HEK293T (cell line): ENCODE measurements around the gene GOSR1.

Source experiments
- CTCF ChIA-PET: fragments of 350-600 bp; formaldehyde crosslinking; extraction: SDS; loops from one replicate; lab custom pipeline; 2021; ENCODE audit warnings: antibody characterized with exemption, inconsistent platforms; lab: Yijun Ruan, JAX
- POLR2A ChIA-PET: fragments of 350-600 bp; formaldehyde crosslinking; extraction: SDS; loops from one replicate; lab custom pipeline; 2020; ENCODE audit warnings: antibody characterized with exemption, inconsistent platforms; lab: Yijun Ruan, JAX
- DNase-seq: peaks from one replicate; pipeline ENCODE4 v3.0.0; 2012; ENCODE audit warnings: mixed read lengths; ENCODE audit errors: extremely low spot score
- BHLHE40 ChIP-seq: fragments of 450-650 bp; IDR thresholded peaks from 2 replicates; pipeline ENCODE4 v1.6.1; 2016; ENCODE audit warnings: mild to moderate bottlenecking, moderate library complexity, borderline replicate concordance
- CTBP1 ChIP-seq: fragments of 450-650 bp; IDR thresholded peaks from 2 replicates; pipeline ENCODE4 v1.6.1; 2016; ENCODE audit warnings: borderline replicate concordance
- ELF4 ChIP-seq: fragments of 450-650 bp; IDR thresholded peaks from 2 replicates; pipeline ENCODE4 v1.6.1; 2017; ENCODE audit warnings: antibody characterized with exemption
- FOXA1 ChIP-seq: fragments of 450-650 bp; IDR thresholded peaks from 2 replicates; pipeline ENCODE4 v1.6.1; 2016; ENCODE audit warnings: mild to moderate bottlenecking
- FOXK2 ChIP-seq: fragments of 450-650 bp; IDR thresholded peaks from 2 replicates; pipeline ENCODE4 v1.6.1; 2016; ENCODE audit warnings: mild to moderate bottlenecking
- FOXM1 ChIP-seq: fragments of 450-650 bp; IDR thresholded peaks from 2 replicates; pipeline ENCODE4 v1.6.1; 2017; ENCODE audit warnings: mild to moderate bottlenecking, borderline replicate concordance
- L3MBTL2 ChIP-seq: fragments of 450-650 bp; conservative IDR thresholded peaks from 2 replicates; pipeline ENCODE4 v1.6.1; 2016; ENCODE audit warnings: mild to moderate bottlenecking
- SP1 ChIP-seq: fragments of 450-650 bp; IDR thresholded peaks from 2 replicates; pipeline ENCODE4 v1.6.1; 2017
- TARDBP ChIP-seq: fragments of 450-650 bp; IDR thresholded peaks from 2 replicates; pipeline ENCODE4 v1.6.1; 2016
- ZNF384 ChIP-seq: fragments of 450-650 bp; IDR thresholded peaks from 2 replicates; pipeline ENCODE4 v1.6.1; 2016

Gene GOSR1

GRCh38 chr17:30576326-30576861, 99.2 kb downstream of the GOSR1 start:
- ChIA-PET CTCF (no interaction called here), POLR2A (no interaction called here)
- no peak for DNase-seq
- TF ChIP-seq TARDBP (no peak), FOXK2 (no peak), ELF4 (no peak), FOXA1 (no peak), CTBP1 (no peak), FOXM1 (no peak), L3MBTL2 (no peak), SP1 (no peak), BHLHE40 (no peak), ZNF384 (no peak)
